GM21423 (cell line): ENCODE measurements around the gene CD200.

Source experiments
- ATAC-seq: cut with Tn5 transposase; IDR thresholded peaks from one replicate; pipeline ENCODE4 v1.9.1; 2021; ENCODE audit warnings: mild to moderate bottlenecking, moderate library complexity; ENCODE audit not compliant: unreplicated experiment

CD200 gene, protein sequence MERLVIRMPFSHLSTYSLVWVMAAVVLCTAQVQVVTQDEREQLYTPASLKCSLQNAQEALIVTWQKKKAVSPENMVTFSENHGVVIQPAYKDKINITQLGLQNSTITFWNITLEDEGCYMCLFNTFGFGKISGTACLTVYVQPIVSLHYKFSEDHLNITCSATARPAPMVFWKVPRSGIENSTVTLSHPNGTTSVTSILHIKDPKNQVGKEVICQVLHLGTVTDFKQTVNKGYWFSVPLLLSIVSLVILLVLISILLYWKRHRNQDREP

GRCh38 chr3:112333002-112333380 lies at the start of gene CD200:
Gene CD200 (plus strand): TSS chr3:112333156. CDS start chr3:112333213, 57 bp downstream.
- peak; percentile 56 for ATAC-seq

GRCh38 chr3:112289011-112289410 lies 43.9 kb upstream of the CD200 start:
- ATAC-seq, result no peak

GRCh38 chr3:112293368-112294321 lies 39.3 kb upstream of the CD200 start, which contains the start of gene SLC9C1:
Gene SLC9C1 (minus strand): TSS chr3:112294216. CDS start chr3:112286791, 7,425 bp downstream.
- ATAC-seq, result no peak

- no peak for ATAC-seq
These were observed 35.2 kb upstream of the CD200 start for GRCh38 chr3:112297714-112298113.

DNA sequence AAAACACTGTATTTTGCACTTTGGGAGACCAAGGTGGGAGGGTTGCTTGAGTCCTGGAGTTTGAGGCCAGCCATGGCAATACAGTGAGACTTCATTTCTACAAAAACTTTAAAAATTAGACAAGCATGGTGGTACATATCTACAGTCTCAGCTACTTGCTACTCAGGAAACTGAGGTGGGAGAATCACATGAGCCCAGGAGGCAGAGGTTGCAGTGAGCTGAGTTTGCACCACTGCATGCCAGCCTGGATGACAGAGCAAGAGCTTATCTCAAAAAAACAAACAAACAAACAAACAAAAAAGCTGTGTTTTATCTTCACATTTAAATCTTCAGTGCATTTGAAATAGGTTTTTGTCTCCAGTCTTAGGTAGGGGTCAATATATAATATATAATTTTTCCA lies 34.2 kb upstream of the CD200 start:
- no peak for ATAC-seq

GRCh38 chr3:112302150-112302830 lies 30.7 kb upstream of the CD200 start:
- no peak for ATAC-seq

DNA sequence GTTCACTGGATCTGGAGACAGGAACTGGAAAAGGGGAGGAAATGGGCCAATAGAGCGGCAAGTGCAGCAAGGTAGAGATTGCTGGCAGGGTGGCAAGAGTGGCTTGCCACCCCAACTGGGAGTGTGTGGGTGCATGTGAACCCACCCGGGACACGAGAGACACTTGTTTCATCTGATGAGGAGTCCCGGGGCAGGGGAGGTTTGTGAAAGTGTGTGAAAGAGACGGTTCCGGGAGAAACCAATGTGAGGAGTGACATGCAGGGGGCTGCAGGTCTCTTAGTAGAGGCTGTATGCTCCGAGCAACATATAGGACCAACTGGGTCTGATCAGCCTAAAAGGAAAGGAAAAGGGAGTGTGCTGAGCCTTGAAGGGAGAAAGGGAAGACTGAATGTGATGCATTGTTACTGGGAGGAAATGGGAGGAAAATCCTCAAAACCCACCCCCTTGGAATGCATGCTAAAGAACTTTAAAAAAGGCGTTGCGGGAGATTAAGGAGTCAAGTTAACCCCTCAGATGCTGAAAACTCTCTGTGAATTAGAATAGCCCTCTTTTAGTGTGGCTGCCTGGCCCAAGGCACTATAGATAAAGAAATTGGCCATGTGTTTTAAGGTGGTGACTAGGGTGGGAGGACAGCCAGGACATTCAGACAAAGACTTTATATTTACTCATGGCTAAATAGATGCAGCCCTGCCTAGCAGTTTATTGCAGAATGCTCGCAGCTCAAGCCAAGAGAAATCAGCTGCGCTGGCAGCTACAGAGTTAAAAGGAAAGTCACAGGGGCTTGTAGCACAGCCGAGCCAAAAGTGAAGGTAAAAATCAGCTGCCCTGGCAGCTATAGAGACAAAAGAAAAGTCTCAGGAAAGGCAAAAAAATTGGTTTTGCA lies 29.8 kb upstream of the CD200 start:
- ATAC-seq, result no peak

DNA sequence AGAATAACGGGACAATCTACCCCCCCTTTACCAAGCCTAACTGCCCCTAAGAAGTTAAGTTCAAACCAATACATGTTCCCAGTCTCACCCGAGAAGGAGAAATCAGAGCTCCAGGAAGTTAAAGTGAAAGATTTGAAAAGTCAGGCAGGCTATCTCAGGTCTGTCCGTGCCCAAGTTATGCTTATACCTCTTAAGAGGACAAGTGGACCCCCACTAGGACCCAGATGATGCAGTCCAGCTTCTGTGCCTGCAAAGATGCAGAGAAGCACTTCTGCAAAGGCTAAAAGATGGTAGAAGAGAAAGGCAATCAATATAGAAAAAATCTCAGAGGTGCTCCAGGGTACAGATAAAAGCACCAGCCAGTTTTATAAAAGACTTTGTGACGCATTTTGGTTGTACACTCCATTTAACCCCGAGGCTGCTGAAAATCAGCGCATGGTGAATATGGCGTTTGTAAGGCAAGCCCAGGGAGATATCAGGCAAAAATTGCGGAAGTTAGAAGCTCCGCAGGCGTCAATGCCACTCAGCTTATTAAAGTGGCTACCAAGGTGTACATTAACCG lies 29.1 kb upstream of the CD200 start:
- no peak for ATAC-seq

- ATAC-seq, result no peak
These were observed 28.3 kb upstream of the CD200 start for GRCh38 chr3:112304611-112305010.

DNA sequence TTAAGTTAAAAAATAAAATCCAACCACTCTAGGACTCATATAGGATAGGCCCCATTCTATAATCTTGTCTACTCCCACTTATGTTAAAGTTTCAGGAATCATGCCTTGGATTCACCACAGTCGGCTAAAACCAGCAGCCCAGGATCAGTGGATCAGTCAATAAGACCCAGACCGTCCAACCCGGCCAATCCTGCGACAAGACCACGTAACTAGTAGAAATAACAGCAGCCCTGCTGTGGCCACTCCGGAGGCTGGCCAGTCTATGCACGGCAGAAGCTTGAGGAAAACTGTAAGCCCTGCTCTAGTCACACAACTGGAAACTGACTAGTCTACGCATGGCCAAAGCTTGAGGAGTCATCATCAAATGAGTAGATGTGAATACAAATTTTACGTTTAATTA lies 26.1 kb upstream of the CD200 start:
- ATAC-seq, result no peak

GRCh38 chr3:112307557-112307956 lies 25.4 kb upstream of the CD200 start:
- ATAC-seq, result no peak

GRCh38 chr3:112308151-112308911 lies 24.6 kb upstream of the CD200 start:
- ATAC-seq, result no peak

DNA sequence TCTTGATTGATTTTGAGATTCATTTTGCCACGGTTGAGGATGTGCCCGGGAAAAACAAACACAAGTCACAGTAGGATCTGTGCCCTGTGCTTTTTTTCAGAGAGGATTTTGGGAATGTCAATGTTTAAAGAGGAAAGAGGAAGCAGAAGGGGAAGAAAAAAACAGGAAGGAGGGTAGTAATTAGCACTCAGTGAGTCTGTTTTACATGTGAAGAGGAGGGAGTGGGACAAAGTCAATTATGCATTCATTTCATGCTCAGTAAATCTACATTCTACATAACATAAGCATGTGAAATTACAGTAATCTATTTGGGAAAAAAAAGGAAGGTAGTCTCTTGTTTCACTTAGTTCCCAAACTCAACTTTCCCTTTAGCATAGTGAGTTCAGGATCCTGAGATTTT lies 18.3 kb upstream of the CD200 start:
- no peak for ATAC-seq

DNA sequence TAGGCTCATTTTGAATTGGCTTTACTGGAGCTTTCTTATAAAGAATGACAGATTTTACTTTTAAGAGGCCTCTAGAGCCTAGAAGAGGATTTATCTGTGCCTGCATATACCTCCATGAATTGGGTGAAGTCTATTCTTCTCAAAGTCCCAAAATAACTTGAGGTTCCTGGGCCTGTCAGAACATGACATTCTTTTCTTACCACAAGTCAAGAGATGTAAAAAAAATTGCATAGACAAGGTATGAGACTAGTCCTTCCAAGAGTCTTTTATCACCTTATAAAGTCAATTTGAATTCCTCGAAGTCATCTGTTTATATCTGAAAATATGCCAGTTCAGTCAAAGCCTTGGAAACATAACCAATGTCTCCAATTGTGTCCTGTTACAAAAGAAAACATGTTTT lies 17.2 kb upstream of the CD200 start:
- no peak for ATAC-seq

DNA sequence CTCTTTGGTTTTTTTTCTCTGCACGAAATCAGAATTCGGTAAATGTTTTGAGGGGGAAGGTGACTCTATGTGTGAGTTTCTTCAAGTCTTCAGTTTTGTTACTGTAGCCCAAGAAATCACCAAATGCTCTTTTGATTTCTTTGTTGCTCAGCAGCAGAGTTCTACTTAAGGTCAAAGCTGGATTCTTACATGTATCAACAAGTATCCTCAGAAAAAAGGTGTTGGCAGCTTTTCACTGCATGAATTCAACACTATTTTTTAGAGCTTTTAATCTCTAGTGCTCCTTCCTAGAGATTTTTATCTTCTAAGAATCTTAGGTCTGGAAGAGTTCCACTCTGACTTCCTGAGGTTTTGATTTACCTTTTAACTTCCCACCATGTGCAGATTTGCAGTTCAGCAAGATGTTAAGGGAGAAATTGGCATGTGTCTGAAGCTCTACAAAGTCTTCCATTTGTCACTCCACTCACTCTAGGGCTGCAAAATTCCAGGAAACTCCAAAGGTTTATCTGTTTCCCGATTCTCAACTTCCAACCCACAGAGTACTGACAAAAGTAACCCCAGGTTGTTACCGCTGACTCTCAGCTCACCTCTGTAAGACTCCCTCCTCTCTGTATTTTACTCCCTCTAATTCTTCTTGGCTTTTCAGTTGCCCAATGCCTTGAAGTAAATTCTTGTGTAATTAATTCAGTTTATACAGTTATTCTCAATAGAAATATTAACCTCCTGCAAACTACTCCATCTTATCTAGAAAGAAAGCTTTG lies 13.3 kb upstream of the CD200 start:
- no peak for ATAC-seq

DNA sequence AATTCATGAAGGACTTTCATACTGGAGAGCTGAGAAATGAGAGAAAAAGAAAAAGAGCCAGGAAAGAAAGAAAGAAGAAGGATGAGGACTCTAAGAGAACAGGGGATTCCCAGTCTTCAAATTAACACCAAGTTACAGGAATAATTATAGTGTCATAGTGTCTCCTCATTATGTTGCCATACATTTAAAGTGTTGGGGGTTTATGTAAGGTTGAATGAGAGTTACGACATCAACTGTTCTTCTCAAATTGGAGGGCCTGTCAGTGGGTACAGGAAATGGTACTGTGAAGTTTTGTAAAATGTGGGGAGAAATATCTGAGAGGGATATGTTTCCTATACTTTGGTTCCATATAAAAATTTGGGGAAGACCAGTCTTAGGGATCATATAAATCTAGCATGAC lies 12.3 kb upstream of the CD200 start:
- no peak for ATAC-seq

- ATAC-seq, result no peak
These were observed 10.9 kb upstream of the CD200 start for GRCh38 chr3:112321867-112322652.

- ATAC-seq, result peak; percentile 82
These were observed 5.5 kb upstream of the CD200 start for GRCh38 chr3:112327371-112327951.
